Measurements from ENCODE around the gene LAYN. TPM values are rescaled to one million over a fixed set of nuclear protein-coding genes. Genes with fewer than 3 reads are reported as not detected.
A peak's percentile ranks its signal among the peaks of the same experiment; 100 is the strongest.

Gene LAYN
- total and polyA plus RNA-seq, 2 donors (not counting 3 experiments of a cell fraction or from before 2014, with no cell fraction given), result 0.92 to 2.2 TPM

DNA sequence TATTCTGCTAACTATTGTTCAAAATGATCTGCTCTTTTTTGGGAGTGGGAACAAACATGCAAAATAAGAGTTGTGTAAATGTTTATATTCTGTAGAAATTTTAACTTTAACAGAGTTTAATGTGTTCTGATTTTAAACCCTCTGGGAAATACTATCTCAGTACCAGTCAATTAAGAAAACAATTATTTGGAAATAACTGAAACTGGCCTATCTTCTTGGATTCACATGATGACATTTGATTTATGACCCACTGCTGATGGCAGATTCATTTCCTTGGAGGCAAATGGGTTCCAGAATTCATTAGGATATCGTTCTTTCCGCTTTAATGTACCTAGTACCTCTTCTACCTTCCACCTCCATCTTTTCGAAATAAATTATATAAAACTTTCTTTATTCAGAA is 67.2 kb downstream of the LAYN start:
- Histone ChIP-seq H3K4me3 (replicated peaks in 1 of 3; ENCODE audit: insufficient read depth in 1 of 3, low read depth in 1 of 3, low read length in 3 of 3) (no peak overlapping the region), H4K20me1 (replicated peaks; ENCODE audit: control insufficient read depth, extremely low read depth, insufficient read depth, low read length) (no peaks in the 10 kb centered on the region), H3K4me2 (ENCODE audit: insufficient read depth, low read length) (no peak overlapping the region), H3K9me1 (replicated peaks; ENCODE audit: control insufficient read depth, extremely low read depth, insufficient read depth, low read length) (no peaks in the 10 kb centered on the region), H3K79me2 (ENCODE audit: control insufficient read depth, insufficient read depth, low read length) (peaks cover 4% of the 10 kb centered on the region), H3K9ac (replicated peaks; ENCODE audit: extremely low read depth, insufficient read depth, low read length) (no peak overlapping the region), H2AFZ (ENCODE audit: low read depth, low read length) (no peak overlapping the region), H3K27ac (ENCODE audit: insufficient read depth, low read depth, low read length) (no peak overlapping the region), H3K9me3 (replicated peaks; ENCODE audit: control insufficient read depth, insufficient read depth, low read length) (no peaks in the 10 kb centered on the region), H3K36me3 (ENCODE audit: control insufficient read depth in 2 of 2, extremely low read depth in 1 of 2, insufficient read depth in 2 of 2, low read length in 2 of 2) (no peaks in the 10 kb centered on the region), H3K4me1 (ENCODE audit: control insufficient read depth, extremely low read depth, insufficient read depth, low read length) (peaks cover 12% of the 10 kb centered on the region), H3K27me3 (ENCODE audit: control insufficient read depth in 2 of 2, insufficient read depth in 2 of 2, low read length in 2 of 2) (no peaks in the 10 kb centered on the region)
- dilution Hi-C loops (cut with MboI; ENCODE audit: extremely low pct_ligation_motif_present, low sequenced_read_pairs), result no loop called here
- intact Hi-C loops (cut with micrococcal nuclease), result loop anchor here (10.0 kb wide), 1 partner anchor 477 kb away; the partner anchor contains the start of genes SDHD and TIMM8B
- TF ChIP-seq GATA2 (IDR thresholded peaks at IDR 0.05; ENCODE audit: insufficient read depth, insufficient read length, low read depth, low read length) (no peak), FOS (IDR thresholded peaks at IDR 0.05; ENCODE audit: borderline replicate concordance, insufficient read depth, low read length) (no peak), POLR2AphosphoS5 (IDR thresholded peaks at IDR 0.05; ENCODE audit: insufficient read depth, low read depth, low read length) (no peak), JUN (IDR thresholded peaks at IDR 0.05; ENCODE audit: borderline replicate concordance, insufficient read depth, insufficient read length, low read depth) (no peak)
- TF ChIP-seq, protein P1, sequence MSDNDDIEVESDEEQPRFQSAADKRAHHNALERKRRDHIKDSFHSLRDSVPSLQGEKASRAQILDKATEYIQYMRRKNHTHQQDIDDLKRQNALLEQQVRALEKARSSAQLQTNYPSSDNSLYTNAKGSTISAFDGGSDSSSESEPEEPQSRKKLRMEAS (IDR thresholded peaks at IDR 0.05; ENCODE audit: insufficient read depth, insufficient read length), result no peak
- POLR2A ChIA-PET, result no interaction called here
- no TSS peak for BruUV-seq (replicated peaks)
- CTCF ChIA-PET, result interaction anchor here (2.3 kb wide), 1 partner anchor 170 kb away, joined by 13 read pairs; no protein-coding TSS in a partner anchor
- no peak for DNase-seq (ENCODE audit: low read depth, low spot score)
- no peak for FAIRE-seq

MicroRNAs within 50 kb of the gene (microRNA counts, 767-probe panel; counts per million panel counts)
- microRNA hsa-miR-34b-3p (723 counts per million, percentile 96 among the panel's probes with 10 or more counts), microRNA hsa-miR-34c-3p (723 counts per million, percentile 96 among the panel's probes with 10 or more counts), microRNA hsa-miR-34c-5p (723 counts per million, percentile 96 among the panel's probes with 10 or more counts)

Small RNA genes lying within 50 kb of the gene (microRNA-seq; reads per million reads assigned to microRNA genes)
- gene MIR34B (ENCODE audit: borderline number of aligned reads, borderline replicate concordance) (not detected), gene MIR34C (ENCODE audit: borderline number of aligned reads, borderline replicate concordance) (4.2 reads per million, percentile 6 among the genes with 10 or more reads in this experiment)

Small RNA genes lying within 50 kb of the gene (small RNA-seq; reads per million reads assigned to genes)
- gene MIR34B (ENCODE audit: insufficient read depth, insufficient read length, low read depth, low replicate concordance), result not detected
- not detected for gene MIR34C (ENCODE audit: insufficient read depth, insufficient read length, low read depth, low replicate concordance)

Other genes with a start within 250 kb of the LAYN start
- gene POU2AF3, start 242.2 kb upstream of the LAYN start, total RNA-seq, result not detected in 2 replicates
- not detected in 2 replicates for gene POU2AF3, start 242.2 kb upstream of the LAYN start, polyA plus RNA-seq
- not detected in 2 replicates for gene POU2AF1, start 161.4 kb upstream of the LAYN start, total RNA-seq
- gene POU2AF1, start 161.4 kb upstream of the LAYN start, polyA plus RNA-seq, result not detected in 2 replicates
- gene BTG4, start 28.3 kb upstream of the LAYN start, total RNA-seq, result not detected in 2 replicates
- not detected in 2 replicates for gene BTG4, start 28.3 kb upstream of the LAYN start, polyA plus RNA-seq
- gene HOATZ, start 25.9 kb upstream of the LAYN start, total RNA-seq, result not detected in 2 replicates
- not detected in 2 replicates for gene HOATZ, start 25.9 kb upstream of the LAYN start, polyA plus RNA-seq
- 11.7 and 14.6 TPM in 2 replicates for gene SIK2, start 61.7 kb downstream of the LAYN start, total RNA-seq
- gene SIK2, start 61.7 kb downstream of the LAYN start, polyA plus RNA-seq, result 17.1 and 18.9 TPM in 2 replicates
- gene PPP2R1B, start 225.7 kb downstream of the LAYN start, total RNA-seq, result 42.7 and 50.8 TPM in 2 replicates
- 17.0 and 18.0 TPM in 2 replicates for gene PPP2R1B, start 225.7 kb downstream of the LAYN start, polyA plus RNA-seq